SK-N-SH (cell line): ENCODE results near the gene PLEKHG2. TPM values are rescaled to one million over a fixed set of nuclear protein-coding genes. Genes with fewer than 3 reads are reported as not detected.

Experiments
- CTCF ChIA-PET: fragments of 300-600, 350-600 bp; formaldehyde crosslinking; extraction: SDS; loops from one replicate; lab custom pipeline; 2021; lab: Yijun Ruan, JAX
- POLR2A ChIA-PET: fragments of 350-600 bp; sonication (Branson Sonifier 250); formaldehyde crosslinking; extraction: SDS; loops from one replicate; lab custom pipeline; 2020; ENCODE audit warnings: antibody characterized with exemption, inconsistent platforms; lab: Yijun Ruan, JAX
- DNase-seq: peaks from one replicate; pipeline ENCODE4 v3.0.0; 2012
- H2AFZ ChIP-seq: fragments of 200-600 bp; sonication (generic); 2 replicates; pipeline ENCODE4 v1.8.1; 2016; ENCODE audit warnings: antibody characterized with exemption, mild to moderate bottlenecking, low read depth
- H3F3A ChIP-seq: fragments of 200-600 bp; sonication (generic); replicated peaks from 2 replicates; pipeline ENCODE3; 2016; ENCODE audit warnings: antibody characterized with exemption, mild to moderate bottlenecking; ENCODE audit not compliant: insufficient read depth
- H3K27ac ChIP-seq, 2 experiments: fragments of 200-500 bp in 1 of 2; fragments of 200-600 bp in 1 of 2; sonication (Bioruptor generic) in 1 of 2; sonication (generic), shearing (Covaris generic) in 1 of 2; 2 replicates each; pipeline versions ENCODE4 v1.5.1 to v1.6.1; 2014 to 2016; ENCODE audit warnings: low read depth in 2 of 2, inconsistent platforms in 1 of 2, low read length in 1 of 2, mild to moderate bottlenecking in 1 of 2, mixed read lengths in 1 of 2
- H3K27me3 ChIP-seq: fragments of 200-600 bp; sonication (generic), shearing (Covaris generic); 2 replicates; pipeline ENCODE4 v1.6.1; 2016; ENCODE audit warnings: mixed run types; ENCODE audit not compliant: insufficient read depth
- H3K36me3 ChIP-seq, 2 experiments: fragments of 200-500 bp in 1 of 2; fragments of 200-600 bp in 1 of 2; sonication (Bioruptor generic) in 1 of 2; sonication (generic) in 1 of 2; replicated peaks in 1 of 2; 2 replicates each; pipeline versions ENCODE3 to v1.5.1; 2014 to 2016; ENCODE audit warnings: low read length in 1 of 2, mild to moderate bottlenecking in 1 of 2; ENCODE audit not compliant: insufficient read depth in 2 of 2, control insufficient read depth in 1 of 2
- H3K4me1 ChIP-seq, 2 experiments: fragments of 200-500 bp in 1 of 2; fragments of 200-600 bp in 1 of 2; sonication (Bioruptor generic) in 1 of 2; sonication (generic), shearing (Covaris generic) in 1 of 2; 2 replicates each; pipeline versions ENCODE4 v1.5.1 to v1.6.1; 2014 to 2016; ENCODE audit warnings: low read depth in 1 of 2, low read length in 1 of 2, mixed run types in 1 of 2; ENCODE audit not compliant: insufficient read depth in 2 of 2, control insufficient read depth in 1 of 2
- H3K4me2 ChIP-seq: fragments of 200-600 bp; sonication (generic), shearing (Covaris generic); 2 replicates; pipeline ENCODE4 v1.6.1; 2017; ENCODE audit warnings: mixed run types
- H3K4me3 ChIP-seq, 2 experiments: fragments of 200-500 bp in 1 of 2; fragments of 200-600 bp in 1 of 2; sonication (Bioruptor generic) in 1 of 2; sonication (generic), shearing (Covaris generic) in 1 of 2; 2 replicates each; pipeline versions ENCODE4 v1.5.1 to v1.8.1; 2014 to 2016; ENCODE audit warnings: low read depth in 2 of 2, inconsistent platforms in 1 of 2, low read length in 1 of 2, mild to moderate bottlenecking in 1 of 2, mixed read lengths in 1 of 2, moderate library complexity in 1 of 2
- H3K79me2 ChIP-seq: fragments of 200-600 bp; sonication (generic); 2 replicates; pipeline ENCODE4 v1.8.1; 2017; ENCODE audit warnings: mild to moderate bottlenecking; ENCODE audit not compliant: insufficient read depth
- H3K9ac ChIP-seq: fragments of 200-600 bp; sonication (generic); 2 replicates; pipeline ENCODE4 v1.6.1; 2017; ENCODE audit warnings: mixed run types
- H3K9me2 ChIP-seq: fragments of 200-600 bp; sonication (generic); 2 replicates; pipeline ENCODE4 v1.6.1; 2017; ENCODE audit warnings: mixed run types
- H3K9me3 ChIP-seq: fragments of 200-600 bp; sonication (generic); 2 replicates; pipeline ENCODE4 v1.6.1; 2017; ENCODE audit warnings: mixed run types, mild to moderate bottlenecking, moderate library complexity
- H4K20me1 ChIP-seq: fragments of 200-600 bp; sonication (generic); 2 replicates; pipeline ENCODE4 v1.6.1; 2017; ENCODE audit warnings: mild to moderate bottlenecking, mixed run types; ENCODE audit not compliant: insufficient read depth
- CHD2 ChIP-seq: fragments of 150-350 bp; IDR thresholded peaks from 2 replicates; pipeline ENCODE4 v1.6.1; 2018; ENCODE audit warnings: low read length; ENCODE audit not compliant: partially characterized antibody
- EZH2phosphoT487 ChIP-seq: fragments of 200-600 bp; sonication (generic); IDR thresholded peaks from 2 replicates; pipeline ENCODE4 v1.6.1; 2017; ENCODE audit warnings: low read depth, mixed run types, mild to moderate bottlenecking, antibody characterized with exemption, moderate library complexity, borderline replicate concordance
- FOXM1 ChIP-seq: IDR thresholded peaks from 2 replicates; pipeline ENCODE4 v1.4.0; 2012; ENCODE audit warnings: low read depth, mild to moderate bottlenecking
- GABPA ChIP-seq: IDR thresholded peaks from 2 replicates; pipeline ENCODE4 v1.4.0; 2012; ENCODE audit warnings: low read depth, mild to moderate bottlenecking
- JUND ChIP-seq: IDR thresholded peaks from 2 replicates; pipeline ENCODE4 v1.4.0; 2012
- MAX ChIP-seq: IDR thresholded peaks from 2 replicates; pipeline ENCODE4 v1.4.0; 2012; ENCODE audit warnings: low read depth
- MXI1 ChIP-seq: IDR thresholded peaks from 2 replicates; pipeline ENCODE4 v1.6.1; 2012; ENCODE audit warnings: mild to moderate bottlenecking, low read depth, low read length, improper control_type of control experiment
- NFIC ChIP-seq: IDR thresholded peaks from 2 replicates; pipeline ENCODE4 v1.4.0; 2012; ENCODE audit warnings: borderline replicate concordance
- RAD21 ChIP-seq: IDR thresholded peaks from 2 replicates; pipeline ENCODE4 v1.6.1; 2012; ENCODE audit warnings: mild to moderate bottlenecking, low read length
- RXRA ChIP-seq: IDR thresholded peaks from 2 replicates; pipeline ENCODE4 v1.4.0; 2012; ENCODE audit warnings: low read depth, mild to moderate bottlenecking, borderline replicate concordance
- TAF1 ChIP-seq: IDR thresholded peaks from 2 replicates; pipeline ENCODE4 v1.6.1; 2012; ENCODE audit warnings: low read depth, mild to moderate bottlenecking, low read length, moderate library complexity, borderline replicate concordance
- TCF12 ChIP-seq: IDR thresholded peaks from 2 replicates; pipeline ENCODE4 v1.4.0; 2012
- TEAD4 ChIP-seq: IDR thresholded peaks from 2 replicates; pipeline ENCODE4 v1.4.0; 2012; ENCODE audit warnings: mild to moderate bottlenecking, borderline replicate concordance; ENCODE audit not compliant: insufficient read depth
- USF1 ChIP-seq: IDR thresholded peaks from 2 replicates; pipeline ENCODE4 v1.4.0; 2012; ENCODE audit warnings: low read depth, borderline replicate concordance
- YY1 ChIP-seq: IDR thresholded peaks from 2 replicates; pipeline ENCODE4 v1.4.0; 2012; ENCODE audit warnings: low read depth, mild to moderate bottlenecking
- ZBTB33 ChIP-seq: IDR thresholded peaks from 2 replicates; pipeline ENCODE4 v1.4.0; 2012; ENCODE audit warnings: low read depth, borderline replicate concordance
- WGBS: methylation state at CpG from one replicate; pipeline ENCODE4 v1.1.6; 2017; ENCODE audit warnings: low lambda C conversion rate; 5-methylcytosine and 5-hydroxymethylcytosine counted together
- polyA plus RNA-seq, 3 experiments: library from polyadenylated mRNA; depleted of rRNA; stranded (reverse); fragments of >200 nt; gene quantifications; 2 replicates each; pipeline ENCODE4 v1.2.3, GENCODE V29; 2012
- TF ChIP-seq, protein P1 (sequence below): fragments of 150-350 bp; IDR thresholded peaks from 2 replicates; pipeline ENCODE4 v1.6.1; 2017; ENCODE audit warnings: antibody characterized with exemption, low read length, low read depth, borderline replicate concordance
- TF ChIP-seq, protein P2 (sequence below): fragments of 200-600 bp; sonication (generic); IDR thresholded peaks from 2 replicates; pipeline ENCODE4 v1.6.1; 2017; ENCODE audit warnings: antibody characterized with exemption, mild to moderate bottlenecking, moderate library complexity

Gene PLEKHG2
- polyA plus RNA-seq, 1 of the 3 experiments (the other 2 are of a cell fraction) = 13.6 TPM

- ChIA-PET CTCF (interaction anchor here (1.0 kb wide), 1 partner anchor 153 kb away, joined by 3 read pairs; no protein-coding TSS in a partner anchor), POLR2A (no interaction called here)
- H3K79me2 ChIP-seq = no peaks in the 10 kb centered on the region; the same call in 1 of the 2 replicates
- no peak overlapping the region for H2AFZ ChIP-seq
- H3K9me2 ChIP-seq = no peaks in the 10 kb centered on the region
- peaks cover 7 to 42% of the 10 kb centered on the region in 2 experiments for H3K36me3 ChIP-seq
- H3K27me3 ChIP-seq = no peaks in the 10 kb centered on the region
- H3K9me3 ChIP-seq = no peaks in the 10 kb centered on the region
- no peak for DNase-seq
- H3K27ac ChIP-seq = no peak overlapping the region
- H3K4me3 ChIP-seq = no peak overlapping the region
- H3K4me2 ChIP-seq = no peak overlapping the region
- TF ChIP-seq JUND (no peak), MXI1 (no peak)
- peaks cover 12% of the 10 kb centered on the region for H3F3A ChIP-seq
- no peaks in the 10 kb centered on the region; the same call in 1 of the 2 replicates for H4K20me1 ChIP-seq
- peaks cover 7 to 9% of the 10 kb centered on the region in 2 experiments; a peak in 2 of 4 replicates for H3K4me1 ChIP-seq
- WGBS = 100% methylated on average over 1 of the region's 1 CpG
- H3K9ac ChIP-seq = no peak overlapping the region
Measured at GRCh38 chr19:39365531-39365930, 46.9 kb upstream of the PLEKHG2 start.

DNA sequence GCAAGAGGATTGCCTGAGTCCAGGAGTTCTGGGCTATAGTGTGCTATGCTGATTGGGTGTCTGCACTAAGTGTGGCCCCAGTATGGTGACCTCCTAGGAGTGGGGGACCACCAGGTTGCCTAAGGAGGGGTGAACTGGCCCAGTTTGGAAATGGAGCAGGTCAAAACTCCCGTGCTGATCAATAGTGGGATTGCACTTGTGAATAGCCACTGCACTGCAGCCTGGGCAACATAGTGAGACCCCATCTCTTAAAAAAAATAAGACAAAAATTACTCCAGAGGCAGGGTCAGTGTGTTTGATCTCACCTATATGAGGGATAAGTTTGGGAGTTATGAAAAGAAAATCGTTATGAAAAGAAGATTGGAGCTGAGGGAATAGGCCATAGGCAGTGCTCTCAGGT is 43.3 kb upstream of the PLEKHG2 start:
- no peak for TF ChIP-seq TEAD4
- TF ChIP-seq, protein P1, sequence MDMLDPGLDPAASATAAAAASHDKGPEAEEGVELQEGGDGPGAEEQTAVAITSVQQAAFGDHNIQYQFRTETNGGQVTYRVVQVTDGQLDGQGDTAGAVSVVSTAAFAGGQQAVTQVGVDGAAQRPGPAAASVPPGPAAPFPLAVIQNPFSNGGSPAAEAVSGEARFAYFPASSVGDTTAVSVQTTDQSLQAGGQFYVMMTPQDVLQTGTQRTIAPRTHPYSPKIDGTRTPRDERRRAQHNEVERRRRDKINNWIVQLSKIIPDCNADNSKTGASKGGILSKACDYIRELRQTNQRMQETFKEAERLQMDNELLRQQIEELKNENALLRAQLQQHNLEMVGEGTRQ = no peak
- TF ChIP-seq TAF1 = no peak
- TF ChIP-seq MXI1 = no peak
- no peak for TF ChIP-seq RXRA
- TF ChIP-seq ZBTB33 = no peak
- TF ChIP-seq TCF12 = no peak
- no peak for TF ChIP-seq GABPA
- no peak for TF ChIP-seq MAX
- TF ChIP-seq NFIC = no peak
- TF ChIP-seq CHD2 = no peak
- no peak for TF ChIP-seq RAD21
- TF ChIP-seq, protein P2, sequence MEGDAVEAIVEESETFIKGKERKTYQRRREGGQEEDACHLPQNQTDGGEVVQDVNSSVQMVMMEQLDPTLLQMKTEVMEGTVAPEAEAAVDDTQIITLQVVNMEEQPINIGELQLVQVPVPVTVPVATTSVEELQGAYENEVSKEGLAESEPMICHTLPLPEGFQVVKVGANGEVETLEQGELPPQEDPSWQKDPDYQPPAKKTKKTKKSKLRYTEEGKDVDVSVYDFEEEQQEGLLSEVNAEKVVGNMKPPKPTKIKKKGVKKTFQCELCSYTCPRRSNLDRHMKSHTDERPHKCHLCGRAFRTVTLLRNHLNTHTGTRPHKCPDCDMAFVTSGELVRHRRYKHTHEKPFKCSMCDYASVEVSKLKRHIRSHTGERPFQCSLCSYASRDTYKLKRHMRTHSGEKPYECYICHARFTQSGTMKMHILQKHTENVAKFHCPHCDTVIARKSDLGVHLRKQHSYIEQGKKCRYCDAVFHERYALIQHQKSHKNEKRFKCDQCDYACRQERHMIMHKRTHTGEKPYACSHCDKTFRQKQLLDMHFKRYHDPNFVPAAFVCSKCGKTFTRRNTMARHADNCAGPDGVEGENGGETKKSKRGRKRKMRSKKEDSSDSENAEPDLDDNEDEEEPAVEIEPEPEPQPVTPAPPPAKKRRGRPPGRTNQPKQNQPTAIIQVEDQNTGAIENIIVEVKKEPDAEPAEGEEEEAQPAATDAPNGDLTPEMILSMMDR = no peak
- TF ChIP-seq EZH2phosphoT487 = no peak
- TF ChIP-seq USF1 = no peak
- TF ChIP-seq YY1 = no peak
- TF ChIP-seq JUND = no peak
- no peak for TF ChIP-seq FOXM1
- peaks cover 17 to 37% of the 10 kb centered on the region in 2 experiments for H3K36me3 ChIP-seq
- POLR2A ChIA-PET = no interaction called here
- no peaks in the 10 kb centered on the region for H3K9me2 ChIP-seq
- H2AFZ ChIP-seq = no peak overlapping the region
- H3K4me2 ChIP-seq = no peak overlapping the region
- 0 out of 2 replicates have a peak, but pooled peaks cover 3% of the 10 kb centered on the region for H3K79me2 ChIP-seq
- CTCF ChIA-PET = interaction anchor here (0.6 to 1.6 kb wide), 4 partner anchors 12 to 439 kb away, joined by 3 read pairs; partner anchors contain the start of genes MRPS12 and SARS2
- H3K27me3 ChIP-seq = no peaks in the 10 kb centered on the region
- peaks cover 7 to 15% of the 10 kb centered on the region in 2 experiments; a peak in 2 of 4 replicates for H3K4me1 ChIP-seq
- no peak overlapping the region for H3K27ac ChIP-seq
- no peak overlapping the region for H3K9ac ChIP-seq
- H4K20me1 ChIP-seq = no peaks in the 10 kb centered on the region
- peaks cover 10% of the 10 kb centered on the region for H3F3A ChIP-seq
- DNase-seq = no peak
- no peak overlapping the region for H3K4me3 ChIP-seq
- WGBS = 82% methylated on average over 2 of the region's 2 CpGs
- no peaks in the 10 kb centered on the region for H3K9me3 ChIP-seq
